Measurements from ENCODE around the gene OSBPL9.

Gene OSBPL9

DNA sequence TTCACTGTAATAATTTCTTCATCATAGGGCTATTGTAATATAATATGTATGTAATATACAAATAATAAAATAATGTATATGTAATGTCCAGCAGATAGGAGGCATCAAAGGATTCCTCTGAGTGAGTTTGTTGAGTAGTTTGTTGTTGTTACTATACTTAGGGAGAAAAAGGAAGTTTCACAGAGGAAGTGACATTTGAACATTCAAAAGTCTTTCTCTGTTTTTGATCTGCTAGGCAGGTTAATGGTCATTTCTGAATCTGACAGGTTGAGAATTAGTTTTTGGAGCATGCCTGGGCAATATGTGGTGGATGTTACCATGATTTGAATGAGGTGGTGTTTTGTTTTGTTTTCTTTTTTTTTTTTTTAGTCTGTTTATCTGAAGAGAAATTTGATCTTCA, 159.5 kb downstream of the OSBPL9 start:
- Histone ChIP-seq H3K27me3 (no peaks in the 10 kb centered on the region), H3K4me3 (ENCODE audit: low read depth, low read length) (no peak overlapping the region), H3K4me1 (no peaks in the 10 kb centered on the region), H3K9me3 (no peaks in the 10 kb centered on the region), H3K36me3 (no peaks in the 10 kb centered on the region; the same call in 1 of the 2 replicates)
- DNase-seq, result no peak
- TF ChIP-seq, protein P1, sequence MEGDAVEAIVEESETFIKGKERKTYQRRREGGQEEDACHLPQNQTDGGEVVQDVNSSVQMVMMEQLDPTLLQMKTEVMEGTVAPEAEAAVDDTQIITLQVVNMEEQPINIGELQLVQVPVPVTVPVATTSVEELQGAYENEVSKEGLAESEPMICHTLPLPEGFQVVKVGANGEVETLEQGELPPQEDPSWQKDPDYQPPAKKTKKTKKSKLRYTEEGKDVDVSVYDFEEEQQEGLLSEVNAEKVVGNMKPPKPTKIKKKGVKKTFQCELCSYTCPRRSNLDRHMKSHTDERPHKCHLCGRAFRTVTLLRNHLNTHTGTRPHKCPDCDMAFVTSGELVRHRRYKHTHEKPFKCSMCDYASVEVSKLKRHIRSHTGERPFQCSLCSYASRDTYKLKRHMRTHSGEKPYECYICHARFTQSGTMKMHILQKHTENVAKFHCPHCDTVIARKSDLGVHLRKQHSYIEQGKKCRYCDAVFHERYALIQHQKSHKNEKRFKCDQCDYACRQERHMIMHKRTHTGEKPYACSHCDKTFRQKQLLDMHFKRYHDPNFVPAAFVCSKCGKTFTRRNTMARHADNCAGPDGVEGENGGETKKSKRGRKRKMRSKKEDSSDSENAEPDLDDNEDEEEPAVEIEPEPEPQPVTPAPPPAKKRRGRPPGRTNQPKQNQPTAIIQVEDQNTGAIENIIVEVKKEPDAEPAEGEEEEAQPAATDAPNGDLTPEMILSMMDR (IDR thresholded peaks at IDR 0.05; ENCODE audit: low read depth, low read length), result no peak

DNA sequence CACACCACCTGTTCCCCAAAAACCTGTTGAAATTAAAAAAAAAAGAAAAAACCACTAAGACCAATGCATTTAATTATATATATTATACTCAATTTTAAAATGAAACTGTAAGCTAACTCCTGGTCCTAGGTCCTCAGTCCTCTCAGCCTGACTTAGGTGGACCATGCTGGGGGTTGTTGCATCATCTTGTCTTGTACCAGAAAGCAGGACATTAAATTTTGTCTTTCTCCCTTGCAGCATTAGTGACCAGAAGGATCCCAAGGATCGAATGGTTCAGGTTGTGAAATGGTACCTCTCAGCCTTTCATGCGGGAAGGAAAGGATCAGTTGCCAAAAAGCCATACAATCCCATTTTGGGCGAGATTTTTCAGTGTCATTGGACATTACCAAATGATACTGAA, 164.0 kb downstream of the OSBPL9 start:
- Histone ChIP-seq H3K36me3 (peaks cover 4% of the 10 kb centered on the region; the same call in 1 of the 2 replicates), H3K27me3 (no peaks in the 10 kb centered on the region), H3K4me1 (no peaks in the 10 kb centered on the region), H3K9me3 (no peaks in the 10 kb centered on the region), H3K4me3 (ENCODE audit: low read depth, low read length) (no peak overlapping the region)
- TF ChIP-seq, protein P1 (IDR thresholded peaks at IDR 0.05; ENCODE audit: low read depth, low read length), result no peak
- no peak for DNase-seq

DNA sequence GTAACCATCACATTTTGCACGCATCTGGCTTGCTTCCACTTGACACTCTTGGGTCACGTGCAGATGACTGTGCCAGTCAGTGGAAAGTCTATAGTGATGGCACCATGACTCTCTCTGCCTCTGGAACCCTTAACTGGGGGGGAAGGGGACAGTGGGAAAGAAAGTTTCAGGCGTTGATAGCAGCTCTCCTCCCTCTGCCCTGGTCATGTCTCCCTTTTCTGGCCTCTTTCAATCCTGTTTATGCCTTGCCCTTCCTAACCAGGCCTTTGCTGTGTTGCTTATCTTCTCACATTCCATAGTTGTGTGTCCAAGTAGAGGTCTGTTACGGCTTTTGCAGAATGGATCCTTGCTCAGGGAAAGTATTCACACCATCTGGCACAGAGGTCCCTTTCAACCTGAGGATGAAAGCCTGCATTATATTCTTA, 168.1 kb downstream of the OSBPL9 start:
- peaks cover 18% of the 10 kb centered on the region for H3K36me3 ChIP-seq
- TF ChIP-seq, protein P1 (IDR thresholded peaks at IDR 0.05; ENCODE audit: low read depth, low read length), result no peak
- H3K27me3 ChIP-seq, result no peaks in the 10 kb centered on the region
- H3K9me3 ChIP-seq, result no peaks in the 10 kb centered on the region
- no peak for DNase-seq
- H3K4me3 ChIP-seq (ENCODE audit: low read depth, low read length), result no peak overlapping the region
- H3K4me1 ChIP-seq, result no peaks in the 10 kb centered on the region

DNA sequence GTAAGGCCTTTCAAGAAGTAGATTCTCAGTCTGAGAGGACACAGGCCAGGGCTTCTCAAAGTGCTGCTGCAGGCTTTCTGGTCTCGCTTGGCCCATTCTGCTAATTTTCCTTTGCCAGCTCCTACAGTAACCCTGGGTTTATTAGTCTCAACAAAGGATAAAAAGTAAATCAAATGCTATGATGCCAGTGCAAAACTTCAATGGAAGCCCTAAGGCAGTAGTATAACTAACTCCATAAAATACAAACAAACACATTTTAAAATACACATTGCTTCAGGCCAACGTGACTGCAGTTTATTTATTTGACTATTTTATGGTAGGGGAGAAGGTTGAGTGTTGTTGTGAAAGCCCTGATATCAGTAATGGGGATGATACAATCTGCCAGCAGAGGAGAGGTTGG, 172.0 kb downstream of the OSBPL9 start:
- DNase-seq, result no peak
- Histone ChIP-seq H3K4me3 (ENCODE audit: low read depth, low read length) (no peak overlapping the region), H3K27me3 (no peaks in the 10 kb centered on the region), H3K9me3 (no peaks in the 10 kb centered on the region), H3K4me1 (no peaks in the 10 kb centered on the region), H3K36me3 (peaks cover 26% of the 10 kb centered on the region)
- TF ChIP-seq, protein P1 (IDR thresholded peaks at IDR 0.05; ENCODE audit: low read depth, low read length), result no peak

DNA sequence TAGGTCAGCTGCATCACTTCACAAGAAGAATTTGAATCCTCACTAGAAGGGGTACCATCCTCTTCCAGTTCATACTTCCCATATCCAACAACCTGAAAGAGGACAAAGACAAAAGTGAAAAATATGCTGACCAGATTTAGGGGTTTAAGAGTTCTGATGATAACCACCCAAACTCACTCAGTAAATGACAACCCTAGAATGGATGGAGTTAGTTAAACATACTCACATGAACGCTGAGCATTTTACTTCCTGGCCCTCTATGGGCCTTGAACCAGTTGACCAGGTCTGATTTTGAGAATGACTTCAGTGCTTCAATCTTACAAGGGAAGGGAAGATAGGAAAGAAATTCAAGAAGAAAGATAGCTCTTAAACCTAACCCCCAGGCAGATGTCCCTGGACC, 172.4 kb downstream of the OSBPL9 start:
- Histone ChIP-seq H3K4me3 (ENCODE audit: low read depth, low read length) (no peak overlapping the region), H3K27me3 (no peaks in the 10 kb centered on the region), H3K4me1 (no peaks in the 10 kb centered on the region), H3K36me3 (peaks cover 26% of the 10 kb centered on the region), H3K9me3 (no peaks in the 10 kb centered on the region)
- TF ChIP-seq, protein P1 (IDR thresholded peaks at IDR 0.05; ENCODE audit: low read depth, low read length), result no peak
- DNase-seq, result no peak

DNA sequence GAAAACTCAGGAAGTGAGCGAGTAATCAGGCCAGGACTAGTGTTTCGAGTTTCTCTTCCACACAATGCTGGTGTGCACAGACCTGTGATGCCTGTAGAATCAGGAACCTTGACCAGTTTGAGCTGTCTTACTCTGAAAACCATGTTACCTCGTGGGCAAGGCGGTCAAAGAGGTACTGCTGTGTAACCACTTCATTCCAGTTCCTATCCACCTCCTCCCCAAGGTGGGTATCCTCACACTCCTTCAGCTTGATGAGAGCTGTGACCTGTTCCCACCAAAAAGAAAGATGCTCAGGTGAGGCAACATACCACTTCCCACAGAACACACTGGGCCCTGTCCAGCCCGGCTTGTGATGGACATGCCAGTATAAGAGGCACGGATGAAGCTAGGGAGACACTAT, 173.5 kb downstream of the OSBPL9 start:
- TF ChIP-seq, protein P1 (IDR thresholded peaks at IDR 0.05; ENCODE audit: low read depth, low read length), result no peak
- Histone ChIP-seq H3K27me3 (no peaks in the 10 kb centered on the region), H3K36me3 (peaks cover 27% of the 10 kb centered on the region), H3K4me1 (no peaks in the 10 kb centered on the region), H3K4me3 (ENCODE audit: low read depth, low read length) (no peak overlapping the region), H3K9me3 (no peaks in the 10 kb centered on the region)
- DNase-seq, result no peak

Data from BE2C (cell line).